ENCODE measurements around the gene P2RX6. TPM values are rescaled to one million over a fixed set of nuclear protein-coding genes. Genes with fewer than 3 reads are reported as not detected.
A peak's percentile ranks its signal among the peaks of the same experiment; 100 is the strongest.

P2RX6 gene
- total and polyA plus RNA-seq, 9 of the 15 experiments (the other 6 are each of a cell fraction or from before 2014, with no cell fraction given), result 0.01 to 3.9 (median 1.5) TPM; not detected in 1

DNA sequence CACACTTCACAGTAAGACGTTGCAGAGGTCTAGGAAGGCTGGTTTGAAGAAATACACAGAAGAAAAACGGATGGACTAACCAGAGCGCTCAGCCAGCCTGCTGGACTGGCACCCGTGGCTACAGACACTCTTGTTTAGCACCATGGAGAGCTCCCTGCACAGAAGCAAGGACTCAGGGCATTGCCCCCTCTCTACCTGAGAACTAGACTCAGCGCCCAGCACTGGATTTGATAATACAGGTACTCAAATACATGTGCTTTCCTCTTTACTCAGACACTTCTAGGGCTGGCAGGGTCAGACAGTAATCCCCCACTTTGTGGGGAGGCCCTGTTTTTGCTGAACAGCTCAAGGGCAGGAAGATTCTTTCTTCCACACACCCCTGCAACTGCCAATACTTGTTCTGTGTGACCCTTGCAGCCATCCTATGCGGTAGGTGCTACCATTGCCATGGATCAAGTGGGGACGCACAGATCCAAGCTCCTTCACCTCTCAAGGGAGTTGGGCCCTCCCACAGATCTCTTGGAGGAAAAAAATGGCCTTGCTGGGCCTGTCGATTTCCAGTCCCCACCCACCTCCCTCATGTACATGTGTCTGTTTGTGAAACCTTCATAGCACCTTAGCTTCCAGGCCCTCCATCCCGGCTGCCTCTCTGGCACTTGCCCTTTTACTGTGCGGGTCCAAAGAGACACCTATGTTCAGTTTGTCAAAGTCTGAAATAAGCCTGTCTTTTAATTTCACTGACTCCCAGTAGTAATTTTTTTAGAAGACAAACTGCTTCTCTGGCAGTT lies 5.1 kb upstream of the P2RX6 start (continued):
- TF ChIP-seq, protein P1, sequence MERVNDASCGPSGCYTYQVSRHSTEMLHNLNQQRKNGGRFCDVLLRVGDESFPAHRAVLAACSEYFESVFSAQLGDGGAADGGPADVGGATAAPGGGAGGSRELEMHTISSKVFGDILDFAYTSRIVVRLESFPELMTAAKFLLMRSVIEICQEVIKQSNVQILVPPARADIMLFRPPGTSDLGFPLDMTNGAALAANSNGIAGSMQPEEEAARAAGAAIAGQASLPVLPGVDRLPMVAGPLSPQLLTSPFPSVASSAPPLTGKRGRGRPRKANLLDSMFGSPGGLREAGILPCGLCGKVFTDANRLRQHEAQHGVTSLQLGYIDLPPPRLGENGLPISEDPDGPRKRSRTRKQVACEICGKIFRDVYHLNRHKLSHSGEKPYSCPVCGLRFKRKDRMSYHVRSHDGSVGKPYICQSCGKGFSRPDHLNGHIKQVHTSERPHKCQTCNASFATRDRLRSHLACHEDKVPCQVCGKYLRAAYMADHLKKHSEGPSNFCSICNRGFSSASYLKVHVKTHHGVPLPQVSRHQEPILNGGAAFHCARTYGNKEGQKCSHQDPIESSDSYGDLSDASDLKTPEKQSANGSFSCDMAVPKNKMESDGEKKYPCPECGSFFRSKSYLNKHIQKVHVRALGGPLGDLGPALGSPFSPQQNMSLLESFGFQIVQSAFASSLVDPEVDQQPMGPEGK (CRISPR knock-in tag; IDR thresholded peaks at IDR 0.05; ENCODE audit: borderline replicate concordance), result no peak
- no peak for TF ChIP-seq TEAD2 (tag; IDR thresholded peaks at IDR 0.05)
- TF ChIP-seq SREBF2 (CRISPR knock-in tag; IDR thresholded peaks at IDR 0.05), result no peak
- TF ChIP-seq ZNF140 (CRISPR knock-in tag; IDR thresholded peaks at IDR 0.05), result no peak
- TF ChIP-seq, protein P2, sequence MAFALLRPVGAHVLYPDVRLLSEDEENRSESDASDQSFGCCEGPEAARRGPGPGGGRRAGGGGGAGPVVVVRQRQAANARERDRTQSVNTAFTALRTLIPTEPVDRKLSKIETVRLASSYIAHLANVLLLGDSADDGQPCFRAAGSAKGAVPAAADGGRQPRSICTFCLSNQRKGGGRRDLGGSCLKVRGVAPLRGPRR (CRISPR knock-in tag; IDR thresholded peaks at IDR 0.05), result 0 out of 2 replicates have a peak, but pooled peaks have one; percentile 78
- TF ChIP-seq BRD4 (IDR thresholded peaks at IDR 0.05), result no peak
- TF ChIP-seq SAP30 (IDR thresholded peaks at IDR 0.05; ENCODE audit: borderline replicate concordance, insufficient read depth, low read depth, low read length, poor library complexity, severe bottlenecking), result peak; percentile 43
- TF ChIP-seq CXXC5 (CRISPR knock-in tag; IDR thresholded peaks at IDR 0.05), result peak; percentile 70
- no peak for TF ChIP-seq CCAR2 (IDR thresholded peaks at IDR 0.05; ENCODE audit: low read depth, low read length)
- TF ChIP-seq, protein P3, sequence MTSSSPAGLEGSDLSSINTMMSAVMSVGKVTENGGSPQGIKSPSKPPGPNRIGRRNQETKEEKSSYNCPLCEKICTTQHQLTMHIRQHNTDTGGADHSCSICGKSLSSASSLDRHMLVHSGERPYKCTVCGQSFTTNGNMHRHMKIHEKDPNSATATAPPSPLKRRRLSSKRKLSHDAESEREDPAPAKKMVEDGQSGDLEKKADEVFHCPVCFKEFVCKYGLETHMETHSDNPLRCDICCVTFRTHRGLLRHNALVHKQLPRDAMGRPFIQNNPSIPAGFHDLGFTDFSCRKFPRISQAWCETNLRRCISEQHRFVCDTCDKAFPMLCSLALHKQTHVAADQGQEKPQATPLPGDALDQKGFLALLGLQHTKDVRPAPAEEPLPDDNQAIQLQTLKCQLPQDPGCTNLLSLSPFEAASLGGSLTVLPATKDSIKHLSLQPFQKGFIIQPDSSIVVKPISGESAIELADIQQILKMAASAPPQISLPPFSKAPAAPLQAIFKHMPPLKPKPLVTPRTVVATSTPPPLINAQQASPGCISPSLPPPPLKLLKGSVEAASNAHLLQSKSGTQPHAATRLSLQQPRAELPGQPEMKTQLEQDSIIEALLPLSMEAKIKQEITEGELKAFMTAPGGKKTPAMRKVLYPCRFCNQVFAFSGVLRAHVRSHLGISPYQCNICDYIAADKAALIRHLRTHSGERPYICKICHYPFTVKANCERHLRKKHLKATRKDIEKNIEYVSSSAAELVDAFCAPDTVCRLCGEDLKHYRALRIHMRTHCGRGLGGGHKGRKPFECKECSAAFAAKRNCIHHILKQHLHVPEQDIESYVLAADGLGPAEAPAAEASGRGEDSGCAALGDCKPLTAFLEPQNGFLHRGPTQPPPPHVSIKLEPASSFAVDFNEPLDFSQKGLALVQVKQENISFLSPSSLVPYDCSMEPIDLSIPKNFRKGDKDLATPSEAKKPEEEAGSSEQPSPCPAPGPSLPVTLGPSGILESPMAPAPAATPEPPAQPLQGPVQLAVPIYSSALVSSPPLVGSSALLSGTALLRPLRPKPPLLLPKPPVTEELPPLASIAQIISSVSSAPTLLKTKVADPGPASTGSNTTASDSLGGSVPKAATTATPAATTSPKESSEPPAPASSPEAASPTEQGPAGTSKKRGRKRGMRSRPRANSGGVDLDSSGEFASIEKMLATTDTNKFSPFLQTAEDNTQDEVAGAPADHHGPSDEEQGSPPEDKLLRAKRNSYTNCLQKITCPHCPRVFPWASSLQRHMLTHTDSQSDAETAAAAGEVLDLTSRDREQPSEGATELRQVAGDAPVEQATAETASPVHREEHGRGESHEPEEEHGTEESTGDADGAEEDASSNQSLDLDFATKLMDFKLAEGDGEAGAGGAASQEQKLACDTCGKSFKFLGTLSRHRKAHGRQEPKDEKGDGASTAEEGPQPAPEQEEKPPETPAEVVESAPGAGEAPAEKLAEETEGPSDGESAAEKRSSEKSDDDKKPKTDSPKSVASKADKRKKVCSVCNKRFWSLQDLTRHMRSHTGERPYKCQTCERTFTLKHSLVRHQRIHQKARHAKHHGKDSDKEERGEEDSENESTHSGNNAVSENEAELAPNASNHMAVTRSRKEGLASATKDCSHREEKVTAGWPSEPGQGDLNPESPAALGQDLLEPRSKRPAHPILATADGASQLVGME (CRISPR knock-in tag; IDR thresholded peaks at IDR 0.05), result no peak
- no peak for TF ChIP-seq NONO (IDR thresholded peaks at IDR 0.05; ENCODE audit: low read depth in 2 of 2, low read length in 1 of 2)
- TF ChIP-seq, protein P4, sequence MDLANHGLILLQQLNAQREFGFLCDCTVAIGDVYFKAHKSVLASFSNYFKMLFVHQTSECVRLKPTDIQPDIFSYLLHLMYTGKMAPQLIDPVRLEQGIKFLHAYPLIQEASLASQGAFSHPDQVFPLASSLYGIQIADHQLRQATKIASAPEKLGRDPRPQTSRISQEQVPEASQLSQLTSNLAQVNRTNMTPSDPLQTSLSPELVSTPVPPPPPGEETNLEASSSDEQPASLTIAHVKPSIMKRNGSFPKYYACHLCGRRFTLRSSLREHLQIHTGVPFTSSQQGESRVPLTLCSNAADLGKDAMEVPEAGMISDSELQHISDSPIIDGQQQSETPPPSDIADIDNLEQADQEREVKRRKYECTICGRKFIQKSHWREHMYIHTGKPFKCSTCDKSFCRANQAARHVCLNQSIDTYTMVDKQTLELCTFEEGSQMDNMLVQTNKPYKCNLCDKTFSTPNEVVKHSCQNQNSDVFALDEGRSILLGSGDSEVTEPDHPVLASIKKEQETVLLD (IDR thresholded peaks at IDR 0.05), result no peak
- no peak for TF ChIP-seq ZNF830 (CRISPR knock-in tag; IDR thresholded peaks at IDR 0.05)

All from K562 (cell line).